Transverse colon (tissue), 3 donors: ENCODE results near the gene LPAR2.

ENCODE experiments used
- CTCF ChIP-seq, 5 experiments: fragments of 200-600 bp in 3 of 5; fragments of 450-650 bp in 2 of 5; sonication (generic) in 3 of 5; IDR thresholded peaks; 1 replicate in 2 of 5; 2 replicates in 3 of 5; pipeline ENCODE4 v1.5.1; 2016 to 2017; ENCODE audit warnings: antibody characterized with exemption in 5 of 5, inconsistent platforms in 3 of 5, mild to moderate bottlenecking in 2 of 5, moderate library complexity in 1 of 5
- EP300 ChIP-seq: sonication (generic); formaldehyde crosslinking; IDR thresholded peaks from one replicate; pipeline ENCODE4 v1.6.1; 2017; ENCODE audit warnings: antibody characterized with exemption, low read depth
- POLR2A ChIP-seq: fragments of 450-650 bp; IDR thresholded peaks from one replicate; pipeline ENCODE4 v1.6.1; 2016; ENCODE audit warnings: antibody characterized with exemption, mild to moderate bottlenecking, moderate library complexity

- TF ChIP-seq CTCF (IDR thresholded peaks at IDR 0.05) (no peak), POLR2A (no peak), EP300 (no peak)
These were observed 43.7 kb downstream of the LPAR2 start for GRCh38 chr19:19584356-19584755.
